HUDEP-2 (cell line): ENCODE measurements around the gene IGF1R.

Experiments used
- DNase-seq, 76 experiments: peaks; one replicate each; lab custom pipeline; 2025; ENCODE audit not compliant: unreplicated experiment in 76 of 76; lab: John Stamatoyannopoulos, UW

The IGF1R gene

GRCh38 chr15:98844261-98844660 lies 195.9 kb downstream of the IGF1R start:
- DNase-seq: no peak

DNA sequence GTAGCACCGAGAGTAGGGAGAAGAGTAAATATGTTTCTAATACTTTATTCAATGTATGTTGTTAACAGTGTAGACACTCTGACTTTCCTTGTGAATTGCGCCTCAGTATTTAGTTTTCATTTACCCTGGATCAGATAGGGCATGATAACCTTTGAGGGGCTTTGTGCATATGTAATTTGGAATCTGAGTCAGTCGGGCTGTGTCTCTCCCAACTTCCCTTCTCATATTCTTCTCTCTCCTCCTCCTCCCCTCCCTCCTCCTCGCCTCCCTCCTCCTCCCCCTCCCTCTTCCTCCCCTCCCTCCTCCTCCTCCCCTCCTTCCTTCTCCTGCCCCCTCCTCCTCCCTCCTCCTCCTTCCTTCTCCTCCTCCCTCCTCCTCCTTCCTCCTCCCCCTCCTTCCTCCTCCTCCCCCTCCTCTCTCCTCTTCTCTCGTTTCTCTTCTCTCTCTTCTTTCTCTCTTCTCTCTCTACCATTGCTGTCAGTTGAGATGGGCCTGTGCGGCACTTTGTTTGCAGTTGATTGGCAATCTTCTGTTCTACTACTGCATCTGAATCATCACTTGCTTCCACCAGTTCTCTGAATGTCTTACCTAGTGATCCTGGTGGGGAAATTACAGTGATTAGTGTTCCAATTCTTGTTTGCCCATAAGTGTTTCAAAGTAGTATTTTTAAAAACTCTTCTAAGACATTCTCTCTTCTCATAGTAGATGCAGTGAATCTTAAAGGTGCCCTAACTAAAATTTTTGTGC lies 197.0 kb downstream of the IGF1R start:
- peak in 1 of 76 experiments; percentile 8 for DNase-seq

DNA sequence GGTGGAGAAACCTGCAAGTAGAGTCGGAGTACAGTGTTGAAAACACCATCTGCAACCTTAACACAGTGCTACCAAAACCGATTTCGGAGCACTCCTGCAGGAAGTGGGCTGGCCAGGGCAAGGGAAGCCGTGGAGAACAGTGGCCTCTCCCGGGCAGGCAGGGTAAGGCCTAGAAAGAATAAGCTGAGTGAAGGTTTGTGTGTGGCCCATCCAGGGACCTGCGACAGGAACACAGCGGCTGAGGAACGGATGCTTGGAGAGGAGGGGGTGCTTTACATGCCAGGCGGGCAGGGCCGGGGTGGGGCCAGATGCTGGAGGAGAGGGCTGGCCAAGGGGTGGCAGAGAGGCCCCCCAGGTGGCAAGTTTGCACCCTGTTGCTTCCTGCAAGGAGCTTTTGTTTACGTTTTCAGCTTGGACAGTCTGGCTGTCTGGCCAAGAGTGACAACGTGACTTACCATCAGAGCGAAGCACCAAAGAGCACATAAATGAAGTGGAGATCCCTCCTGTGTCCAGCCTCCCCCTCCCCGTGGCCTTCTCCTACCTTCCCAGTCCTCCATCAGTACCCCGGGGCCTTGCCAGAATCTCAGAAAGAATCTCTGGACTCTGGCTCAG lies 202.7 kb downstream of the IGF1R start:
- peak in 64 of 76 experiments; percentile 4 to 76 (median 48) for DNase-seq

GRCh38 chr15:98853161-98853560 lies 204.8 kb downstream of the IGF1R start:
- peak in 65 of 76 experiments; percentile 3 to 77 (median 47) for DNase-seq

DNA sequence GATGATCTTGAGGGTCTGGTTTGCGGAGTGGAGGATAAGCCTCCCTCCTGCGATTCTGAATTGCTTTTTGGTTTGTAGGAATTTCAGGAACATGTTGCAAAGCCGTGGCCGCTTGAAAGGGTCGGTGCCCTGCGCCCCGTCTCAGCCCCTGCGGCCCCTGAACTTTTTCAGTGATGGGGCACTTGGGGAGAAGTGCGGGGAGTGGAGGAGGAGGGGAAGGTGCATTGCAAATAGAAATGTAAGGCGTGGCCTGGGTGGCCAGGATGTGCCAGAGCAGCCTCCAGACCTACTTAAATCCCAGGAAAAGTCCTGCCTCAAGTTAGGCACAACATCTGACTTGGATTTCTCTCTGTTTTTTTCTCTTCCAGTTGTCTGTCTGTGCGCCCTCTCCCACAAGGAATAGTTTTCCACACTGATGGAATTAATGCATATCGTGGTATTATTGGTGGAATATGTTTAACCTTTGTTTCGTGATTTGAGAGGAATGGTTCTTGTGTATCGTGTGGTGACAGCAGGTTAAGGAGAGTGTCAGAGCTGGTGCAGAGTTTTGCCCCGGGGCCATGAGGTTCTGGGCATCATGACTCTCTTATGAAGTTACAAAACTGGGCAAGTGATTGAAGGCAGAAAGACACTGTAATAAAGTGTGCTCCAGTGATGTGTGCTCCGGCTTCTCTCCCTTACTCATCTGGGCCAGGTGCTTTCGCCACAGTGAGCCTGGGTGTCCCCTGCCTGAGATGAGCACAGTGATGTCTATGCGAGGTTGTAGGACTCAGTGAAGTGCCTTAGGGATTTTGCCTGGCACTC lies 205.5 kb downstream of the IGF1R start:
- DNase-seq: no peak

GRCh38 chr15:98854496-98854895 lies 206.2 kb downstream of the IGF1R start:
- DNase-seq: no peak

DNA sequence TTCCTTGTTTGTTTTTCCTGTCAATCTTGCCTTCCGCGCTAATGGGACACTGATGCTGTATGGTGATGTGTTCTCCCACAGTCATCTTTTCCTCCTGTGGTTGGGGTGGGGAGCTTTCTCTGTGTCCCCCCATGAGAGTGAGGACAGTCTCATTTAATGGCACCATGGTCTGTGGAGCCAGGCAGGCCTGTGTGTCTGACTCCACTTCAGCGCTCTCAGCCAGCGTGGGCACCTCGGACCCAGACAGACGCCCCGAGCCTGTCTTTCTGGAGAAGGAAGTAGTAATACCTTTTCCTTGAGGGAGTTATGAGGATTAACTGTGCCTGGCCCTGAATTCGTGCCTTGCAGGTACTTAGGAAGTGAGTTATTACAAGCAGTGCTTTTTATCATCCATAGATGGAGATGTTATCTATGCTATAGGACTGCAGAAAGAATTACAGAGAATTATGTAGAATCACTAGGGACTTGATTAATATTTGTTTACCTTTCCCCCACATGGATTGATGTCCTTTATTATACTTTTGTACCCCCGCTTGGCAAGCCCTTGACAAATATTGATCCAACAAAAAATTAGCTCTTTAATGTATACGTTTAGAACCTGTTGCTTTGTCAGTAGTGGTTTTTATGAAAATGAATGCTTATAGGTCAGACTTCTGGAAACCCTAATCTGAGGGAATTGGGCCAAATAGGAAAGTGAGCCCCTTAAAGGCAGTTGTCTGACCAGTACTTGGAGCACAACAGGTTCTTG lies 206.9 kb downstream of the IGF1R start:
- no peak for DNase-seq

DNA sequence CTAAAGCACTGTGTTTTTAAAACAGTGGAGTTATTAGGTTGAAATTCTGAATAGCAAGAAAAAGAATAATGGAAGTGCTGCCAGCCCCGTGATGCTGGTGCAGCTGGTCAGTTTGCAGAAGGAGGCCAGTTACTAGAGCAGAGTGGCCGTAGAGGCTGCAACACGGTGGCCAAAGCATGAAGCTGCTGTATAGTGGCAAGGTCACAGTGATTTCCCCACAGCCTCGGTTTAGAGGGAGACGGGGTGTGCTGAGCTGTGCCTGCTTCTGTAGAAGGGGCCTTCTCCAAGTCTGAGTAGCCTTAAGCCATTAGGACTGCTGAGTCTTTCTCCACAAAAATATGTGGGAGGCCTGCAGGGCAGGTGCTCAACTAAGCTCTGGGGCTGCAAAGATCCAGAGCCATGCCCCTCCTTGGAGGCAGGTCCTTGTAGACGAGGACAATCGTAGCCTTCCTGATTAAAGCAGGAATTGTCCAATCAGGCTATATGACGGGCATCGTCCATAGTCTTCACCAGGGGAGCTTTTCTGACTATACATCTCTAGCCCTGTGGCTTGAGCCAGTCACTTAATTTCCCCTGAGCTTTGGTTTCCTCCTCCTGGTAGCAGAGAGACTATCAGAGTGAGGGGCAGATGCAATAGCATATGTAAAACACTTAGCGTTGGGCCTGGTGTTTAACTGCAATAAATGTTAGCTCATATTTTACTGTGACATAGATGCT lies 207.6 kb downstream of the IGF1R start:
- no peak for DNase-seq

DNA sequence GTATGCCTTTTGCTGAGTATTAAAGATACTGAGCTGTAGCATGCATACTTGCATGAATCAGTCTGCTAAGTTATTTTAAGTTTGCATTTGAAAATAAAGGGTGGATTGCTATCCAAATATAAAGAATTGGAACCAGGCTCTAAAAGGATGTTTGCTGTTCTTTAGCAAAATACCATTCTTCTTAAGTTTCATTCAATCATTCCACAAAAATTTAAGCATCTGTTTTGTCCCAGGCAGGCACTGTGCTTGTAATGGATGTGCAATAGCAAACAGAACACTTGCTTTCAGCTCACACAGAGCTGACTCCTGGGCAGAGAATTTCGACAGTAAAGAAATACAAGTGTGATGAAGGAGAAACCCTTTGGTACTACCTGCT lies 208.2 kb downstream of the IGF1R start:
- DNase-seq: no peak

DNA sequence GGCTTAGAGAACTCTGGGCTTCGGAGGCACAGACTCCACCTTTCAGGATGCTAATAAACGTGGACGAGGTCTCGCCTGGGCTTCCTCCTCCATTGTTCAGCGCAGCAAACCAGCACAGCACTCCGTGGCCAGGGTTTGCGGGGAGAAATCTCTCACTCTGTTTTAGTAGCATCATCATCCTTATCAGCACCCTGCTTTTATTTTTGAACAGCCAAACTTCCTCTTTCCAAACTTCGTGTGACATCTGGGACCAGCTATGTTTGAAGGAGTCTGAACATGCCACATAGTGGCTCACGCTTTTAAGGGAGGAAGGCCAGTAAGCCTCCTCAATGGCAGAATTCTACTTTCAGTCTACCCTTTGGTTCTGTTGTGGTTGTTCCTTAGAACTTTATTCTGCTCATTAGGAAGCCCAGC lies 210.3 kb downstream of the IGF1R start:
- peak in 4 of 76 experiments; percentile 3 to 15 (median 8) for DNase-seq

DNA sequence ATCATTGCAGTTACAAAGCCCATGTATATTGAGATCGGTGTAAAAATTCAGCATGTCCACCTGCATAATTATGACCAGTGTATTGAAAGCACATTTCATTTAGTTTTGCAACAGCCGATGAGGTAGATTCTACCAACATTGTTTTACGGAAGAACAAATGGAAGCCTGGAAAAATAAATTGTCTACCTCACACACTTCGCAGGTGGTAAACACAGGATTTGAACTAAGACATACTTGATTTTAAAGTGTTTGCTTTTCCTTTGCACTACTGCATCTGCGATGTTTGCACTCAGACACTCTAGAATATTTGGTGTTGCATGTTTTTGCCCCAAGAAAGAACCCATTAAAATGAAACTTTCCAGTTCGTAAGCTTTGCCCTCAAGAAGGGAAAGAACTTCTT lies 210.8 kb downstream of the IGF1R start:
- no peak for DNase-seq

DNA sequence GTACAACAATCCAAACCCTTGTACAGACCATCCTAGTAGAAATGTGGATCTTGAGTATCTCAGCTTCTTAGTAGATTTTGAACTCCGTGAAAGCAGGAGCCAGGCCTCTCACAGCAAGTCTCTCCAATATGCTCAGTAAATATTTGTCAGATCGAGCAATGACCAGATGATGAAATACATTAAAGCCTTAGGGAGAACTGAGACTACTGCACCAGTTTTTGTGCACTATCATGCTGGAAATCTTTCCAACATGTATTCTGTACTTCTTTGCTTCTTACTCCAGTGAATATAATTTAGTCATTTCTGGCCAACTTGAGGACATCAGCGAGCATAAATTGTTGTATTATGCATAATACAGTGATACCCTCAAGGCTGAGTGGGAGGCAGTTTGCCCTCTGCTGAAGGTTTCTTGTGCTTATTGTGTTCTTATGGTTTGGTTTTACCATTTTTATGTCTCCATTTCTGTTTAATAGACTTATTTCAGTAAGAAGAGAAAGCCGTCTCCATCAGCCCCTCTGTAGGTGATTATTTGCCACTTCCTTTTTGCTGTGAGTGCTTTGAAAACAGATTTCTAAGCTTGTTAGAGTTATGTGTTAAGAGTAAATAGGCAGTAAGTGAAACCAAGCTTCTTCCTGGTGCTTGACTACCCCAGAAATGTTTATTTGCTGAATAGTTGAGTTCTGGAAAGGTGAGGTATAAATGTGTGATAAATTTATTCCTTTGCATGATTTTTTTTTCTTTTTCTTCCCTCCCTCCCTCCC lies 212.1 kb downstream of the IGF1R start:
- no peak for DNase-seq

DNA sequence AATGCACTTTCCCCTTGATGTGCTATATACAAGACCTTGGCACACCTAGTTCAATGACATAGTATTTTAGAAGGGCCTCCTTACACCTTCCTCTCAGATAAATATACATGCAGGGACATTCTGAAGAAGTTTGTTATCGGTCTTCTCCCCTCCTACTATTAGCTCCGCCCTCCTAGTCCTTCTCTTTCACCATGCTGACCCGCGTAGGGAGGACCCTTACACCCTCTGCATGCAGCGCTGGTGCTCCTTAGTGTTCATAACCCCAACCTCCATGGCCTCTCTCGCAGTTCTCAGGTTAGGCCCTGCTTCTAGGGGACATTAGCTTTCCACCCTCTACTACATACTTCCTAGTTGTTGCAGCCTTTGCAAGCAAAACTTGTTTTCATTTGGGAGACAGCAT lies 212.8 kb downstream of the IGF1R start:
- no peak for DNase-seq

DNA sequence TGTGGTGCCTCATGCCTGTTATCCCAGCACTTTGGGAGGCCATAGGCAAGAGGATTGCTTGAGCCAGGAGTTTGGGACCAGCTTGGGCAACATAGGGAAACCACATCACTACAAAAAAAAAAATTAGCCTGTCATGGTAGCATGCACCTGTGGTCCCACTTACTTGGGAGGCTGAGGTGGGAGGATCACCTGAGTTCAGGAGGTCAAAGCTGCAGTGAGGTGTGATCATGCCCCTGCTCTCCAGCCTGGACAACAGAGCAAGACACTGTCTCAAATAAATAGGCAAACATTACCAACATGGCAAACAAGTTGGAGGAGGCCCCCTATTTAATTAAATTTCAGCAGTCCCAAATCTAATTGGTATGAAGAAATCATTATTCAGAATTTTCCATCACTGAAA lies 215.6 kb downstream of the IGF1R start:
- DNase-seq: no peak

DNA sequence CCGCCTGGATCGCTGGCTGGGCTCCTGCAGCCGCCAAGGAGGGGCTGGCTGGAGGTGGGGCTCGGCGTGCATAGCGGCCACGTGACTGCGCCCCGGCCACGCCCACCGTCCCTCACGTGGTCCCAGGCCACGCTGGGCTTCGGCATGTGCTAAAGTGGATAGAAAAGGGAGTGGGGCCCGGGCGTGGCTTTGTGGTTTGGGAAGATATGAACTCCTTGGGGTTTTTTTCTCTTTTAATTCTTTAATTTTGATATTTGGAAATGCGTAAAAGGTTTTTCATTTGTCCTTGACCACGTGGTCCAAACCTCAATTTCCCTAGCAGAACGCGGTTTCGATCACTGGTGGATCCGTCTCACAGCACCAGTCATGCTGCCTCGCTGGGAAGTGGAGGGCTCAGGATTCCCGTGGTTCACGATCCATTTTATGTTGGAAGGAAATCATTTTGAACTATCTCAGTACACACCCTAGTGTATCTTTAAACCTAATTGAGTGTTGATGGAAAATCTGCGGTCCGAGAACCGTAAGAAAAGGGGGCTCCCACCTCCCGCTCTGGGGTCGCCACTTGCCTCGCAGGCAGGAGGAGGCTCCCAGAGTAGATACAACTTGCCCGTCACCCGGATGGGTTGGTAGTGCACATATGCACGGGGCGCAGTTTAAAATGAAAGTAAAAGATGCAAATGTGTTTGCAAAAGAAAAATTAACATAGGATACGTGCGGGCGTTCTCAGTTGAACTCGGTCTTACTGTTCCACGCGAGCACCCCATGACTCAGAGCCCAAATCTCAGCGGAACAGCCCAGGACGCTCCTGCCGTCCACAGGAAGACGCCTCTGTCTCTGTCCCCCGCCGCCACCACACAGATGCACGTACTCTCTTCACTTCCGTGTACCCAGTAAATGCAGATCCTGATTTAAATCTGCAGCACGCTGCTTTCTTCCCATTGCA lies 217.3 kb downstream of the IGF1R start:
- peak in 68 of 76 experiments; percentile 15 to 79 (median 64) for DNase-seq

- DNase-seq: no peak
Measured at GRCh38 chr15:98866511-98866910, 218.2 kb downstream of the IGF1R start.

DNA sequence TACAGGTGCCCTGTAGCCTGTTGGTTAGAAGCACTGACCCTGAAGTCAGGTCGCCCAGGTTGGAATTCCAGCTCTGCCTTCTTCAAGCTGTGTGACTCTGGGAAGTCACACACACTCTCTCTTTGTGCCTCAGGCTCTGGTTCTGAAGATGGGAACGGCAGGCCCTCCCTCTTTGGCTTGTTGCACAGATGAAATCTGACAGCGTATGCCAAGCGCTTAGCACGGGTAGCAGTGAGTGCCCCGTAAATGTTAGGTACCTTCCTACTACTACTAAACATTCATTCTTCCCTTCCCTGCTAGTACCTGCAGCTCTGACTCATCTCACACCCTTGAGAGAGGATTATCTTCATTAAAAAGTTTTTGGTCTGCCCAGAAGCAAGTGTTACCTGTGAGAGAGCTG lies 220.2 kb downstream of the IGF1R start:
- no peak for DNase-seq

GRCh38 chr15:98870788-98871187 lies 222.4 kb downstream of the IGF1R start:
- no peak for DNase-seq
